ENCODE measurements around the gene LRP2. TPM values are rescaled to one million over a fixed set of nuclear protein-coding genes. Genes with fewer than 3 reads are reported as not detected.

The LRP2 gene
- total and polyA plus RNA-seq, 2 of the 4 experiments (the other 2 are of a cell fraction) = not detected

DNA sequence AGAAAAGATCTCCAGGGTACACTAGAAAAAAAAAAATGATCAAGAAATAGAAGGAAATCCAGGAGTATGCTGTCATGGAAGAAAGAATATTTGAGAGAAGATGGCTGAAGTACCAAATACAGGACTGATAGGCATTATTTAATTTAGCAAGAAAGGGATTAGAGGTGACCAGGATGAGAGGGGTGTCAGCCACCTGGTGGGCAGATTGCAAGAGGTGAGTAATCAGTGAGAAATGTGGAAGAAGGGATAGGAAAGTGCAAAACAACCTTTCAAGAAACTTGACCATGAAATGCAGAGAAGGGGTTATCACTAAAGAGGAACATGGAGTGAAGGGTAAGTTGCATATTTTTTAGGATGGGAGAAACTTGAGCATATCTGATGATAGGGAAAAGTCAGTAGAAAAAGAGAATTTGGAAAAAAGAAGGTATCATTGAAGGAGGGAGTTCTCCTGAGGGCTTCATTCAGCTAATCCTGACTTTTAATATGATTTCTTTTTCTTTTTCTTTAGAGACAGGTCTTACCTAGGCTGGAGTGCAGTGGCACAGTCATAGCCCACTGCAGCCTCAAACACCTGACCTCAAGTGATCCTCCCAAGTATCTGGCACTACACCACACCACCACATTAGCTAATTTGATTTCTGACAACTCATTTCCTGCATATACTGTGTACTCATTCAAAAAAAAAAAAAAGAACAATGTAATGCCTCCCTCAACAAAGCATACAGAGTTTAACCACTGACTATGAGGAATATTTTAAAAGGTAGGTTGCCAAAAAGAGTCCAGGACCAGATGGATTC, 101.3 kb downstream of the LRP2 start:
- no peaks in the 10 kb centered on the region for H3K9me1 ChIP-seq (ENCODE audit: insufficient read depth, low read length)
- intact Hi-C loops (cut with micrococcal nuclease) (no loop called here), dilution Hi-C loops (cut with HindIII; ENCODE audit: low sequenced_read_pairs, unreplicated experiment) (no loop called here), in situ Hi-C loops (cut with MboI; ENCODE audit: low sequenced_read_pairs) (no loop called here)
- H3K27me3 ChIP-seq (ENCODE audit: control insufficient read depth, insufficient read depth, low read length) = no peaks in the 10 kb centered on the region
- no peak overlapping the region for H3K9ac ChIP-seq (ENCODE audit: low read depth, low read length)
- no peak overlapping the region for H3K14ac ChIP-seq (replicated peaks; ENCODE audit: low read depth, low read length)
- no peak overlapping the region for H3K4me3 ChIP-seq (ENCODE audit: insufficient read depth, low read depth, low read length)
- H3K4me2 ChIP-seq (ENCODE audit: low read depth, low read length) = no peak overlapping the region
- H4K91ac ChIP-seq (ENCODE audit: insufficient read depth, low read depth, low read length) = no peak overlapping the region
- no peak overlapping the region for H4K8ac ChIP-seq (ENCODE audit: low read depth in 2 of 2, low read length in 2 of 2)
- H3K4ac ChIP-seq (ENCODE audit: low read depth, low read length) = no peak overlapping the region
- H2BK15ac ChIP-seq (ENCODE audit: low read depth, low read length) = no peak overlapping the region
- no peak overlapping the region for H3K56ac ChIP-seq (ENCODE audit: extremely low read depth, insufficient read depth, low read length)
- H2AFZ ChIP-seq (replicated peaks; ENCODE audit: low read length, poor library complexity) = no peak overlapping the region
- POLR2A ChIA-PET (ENCODE audit: unreplicated experiment) = no interaction called here
- H2AK5ac ChIP-seq (ENCODE audit: low read depth, low read length) = no peak overlapping the region
- H3K36me3 ChIP-seq (ENCODE audit: control insufficient read depth, insufficient read depth, low read length) = no peaks in the 10 kb centered on the region
- CTCF ChIA-PET = no interaction called here
- no peak overlapping the region for H4K5ac ChIP-seq (ENCODE audit: low read depth, low read length)
- no peak for TF ChIP-seq MAFK (IDR thresholded peaks at IDR 0.05; ENCODE audit: low read depth, low read length)
- TF ChIP-seq, protein P1, sequence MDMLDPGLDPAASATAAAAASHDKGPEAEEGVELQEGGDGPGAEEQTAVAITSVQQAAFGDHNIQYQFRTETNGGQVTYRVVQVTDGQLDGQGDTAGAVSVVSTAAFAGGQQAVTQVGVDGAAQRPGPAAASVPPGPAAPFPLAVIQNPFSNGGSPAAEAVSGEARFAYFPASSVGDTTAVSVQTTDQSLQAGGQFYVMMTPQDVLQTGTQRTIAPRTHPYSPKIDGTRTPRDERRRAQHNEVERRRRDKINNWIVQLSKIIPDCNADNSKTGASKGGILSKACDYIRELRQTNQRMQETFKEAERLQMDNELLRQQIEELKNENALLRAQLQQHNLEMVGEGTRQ (IDR thresholded peaks at IDR 0.05; ENCODE audit: low read depth, low read length) = no peak
- TF ChIP-seq RAD21 (IDR thresholded peaks at IDR 0.05; ENCODE audit: low read length) = no peak
- no peak for TF ChIP-seq NFE2L2 (IDR thresholded peaks at IDR 0.05; ENCODE audit: low read depth, low read length)
- no peak for TF ChIP-seq SMC3 (IDR thresholded peaks at IDR 0.05; ENCODE audit: low read depth, low read length)
- no peak for TF ChIP-seq CEBPB (IDR thresholded peaks at IDR 0.05; ENCODE audit: low read depth, low read length)
- TF ChIP-seq CHD1 (IDR thresholded peaks at IDR 0.05; ENCODE audit: low read depth, low read length) = no peak
- TF ChIP-seq, protein P2, sequence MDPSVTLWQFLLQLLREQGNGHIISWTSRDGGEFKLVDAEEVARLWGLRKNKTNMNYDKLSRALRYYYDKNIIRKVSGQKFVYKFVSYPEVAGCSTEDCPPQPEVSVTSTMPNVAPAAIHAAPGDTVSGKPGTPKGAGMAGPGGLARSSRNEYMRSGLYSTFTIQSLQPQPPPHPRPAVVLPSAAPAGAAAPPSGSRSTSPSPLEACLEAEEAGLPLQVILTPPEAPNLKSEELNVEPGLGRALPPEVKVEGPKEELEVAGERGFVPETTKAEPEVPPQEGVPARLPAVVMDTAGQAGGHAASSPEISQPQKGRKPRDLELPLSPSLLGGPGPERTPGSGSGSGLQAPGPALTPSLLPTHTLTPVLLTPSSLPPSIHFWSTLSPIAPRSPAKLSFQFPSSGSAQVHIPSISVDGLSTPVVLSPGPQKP (IDR thresholded peaks at IDR 0.05; ENCODE audit: borderline replicate concordance, low read depth, low read length) = no peak
- no peak for TF ChIP-seq MXI1 (IDR thresholded peaks at IDR 0.05; ENCODE audit: borderline replicate concordance, low read depth, low read length)
- TF ChIP-seq RFX5 (IDR thresholded peaks at IDR 0.05; ENCODE audit: low read depth, low read length) = no peak
- TF ChIP-seq, protein P3, sequence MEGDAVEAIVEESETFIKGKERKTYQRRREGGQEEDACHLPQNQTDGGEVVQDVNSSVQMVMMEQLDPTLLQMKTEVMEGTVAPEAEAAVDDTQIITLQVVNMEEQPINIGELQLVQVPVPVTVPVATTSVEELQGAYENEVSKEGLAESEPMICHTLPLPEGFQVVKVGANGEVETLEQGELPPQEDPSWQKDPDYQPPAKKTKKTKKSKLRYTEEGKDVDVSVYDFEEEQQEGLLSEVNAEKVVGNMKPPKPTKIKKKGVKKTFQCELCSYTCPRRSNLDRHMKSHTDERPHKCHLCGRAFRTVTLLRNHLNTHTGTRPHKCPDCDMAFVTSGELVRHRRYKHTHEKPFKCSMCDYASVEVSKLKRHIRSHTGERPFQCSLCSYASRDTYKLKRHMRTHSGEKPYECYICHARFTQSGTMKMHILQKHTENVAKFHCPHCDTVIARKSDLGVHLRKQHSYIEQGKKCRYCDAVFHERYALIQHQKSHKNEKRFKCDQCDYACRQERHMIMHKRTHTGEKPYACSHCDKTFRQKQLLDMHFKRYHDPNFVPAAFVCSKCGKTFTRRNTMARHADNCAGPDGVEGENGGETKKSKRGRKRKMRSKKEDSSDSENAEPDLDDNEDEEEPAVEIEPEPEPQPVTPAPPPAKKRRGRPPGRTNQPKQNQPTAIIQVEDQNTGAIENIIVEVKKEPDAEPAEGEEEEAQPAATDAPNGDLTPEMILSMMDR (conservative IDR thresholded peaks at IDR 0.05; ENCODE audit: low read depth, low read length) = no peak
- TF ChIP-seq FOS (IDR thresholded peaks at IDR 0.05; ENCODE audit: low read depth, low read length) = no peak
- TF ChIP-seq BHLHE40 (IDR thresholded peaks at IDR 0.05; ENCODE audit: low read depth, low read length) = no peak
- TF ChIP-seq RCOR1 (IDR thresholded peaks at IDR 0.05; ENCODE audit: insufficient replicate concordance, low read length) = no peak
- TF ChIP-seq MAZ (IDR thresholded peaks at IDR 0.05; ENCODE audit: borderline replicate concordance, low read depth, low read length) = no peak
- no peak for TF ChIP-seq POLR2A (IDR thresholded peaks at IDR 0.05; ENCODE audit: low read depth, low read length)
- H3K27ac ChIP-seq (ENCODE audit: insufficient read depth, low read length) = no peak overlapping the region
- H3K23ac ChIP-seq (ENCODE audit: low read depth, low read length) = no peak overlapping the region
- ATAC-seq (ENCODE audit: low read depth) = no peak
- H3K4me1 ChIP-seq (ENCODE audit: control insufficient read depth, insufficient read depth, low read length) = no peaks in the 10 kb centered on the region
- H2AK9ac ChIP-seq (replicated peaks; ENCODE audit: low read depth, low read length, poor library complexity) = no peak overlapping the region
- H3K18ac ChIP-seq (ENCODE audit: low read depth, low read length) = no peak overlapping the region
- H2BK5ac ChIP-seq (ENCODE audit: low read depth, low read length, poor library complexity, severe bottlenecking) = no peak overlapping the region
- H3K9me3 ChIP-seq (ENCODE audit: control insufficient read depth, insufficient read depth, low read length) = peaks cover 4% of the 10 kb centered on the region
- H3K79me1 ChIP-seq (ENCODE audit: low read depth in 1 of 2, low read length in 2 of 2) = no peaks in the 10 kb centered on the region
- BruUV-seq (replicated peaks) = no TSS peak
- no peak for DNase-seq
- no peaks in the 10 kb centered on the region for H4K20me1 ChIP-seq (ENCODE audit: insufficient read depth, low read length)
- H2BK20ac ChIP-seq (ENCODE audit: low read depth, low read length) = no peak overlapping the region
- H2BK120ac ChIP-seq (ENCODE audit: low read depth, low read length) = no peak overlapping the region
